GM12801 (cell line): Measurements from ENCODE around the gene SPDYC.

Experiments
- TF ChIP-seq, protein P1 (sequence below): IDR thresholded peaks from one replicate; pipeline ENCODE4 v1.5.1; 2011; ENCODE audit warnings: control low read depth; ENCODE audit not compliant: insufficient read length; ENCODE audit errors: extremely low read depth

SPDYC gene

DNA sequence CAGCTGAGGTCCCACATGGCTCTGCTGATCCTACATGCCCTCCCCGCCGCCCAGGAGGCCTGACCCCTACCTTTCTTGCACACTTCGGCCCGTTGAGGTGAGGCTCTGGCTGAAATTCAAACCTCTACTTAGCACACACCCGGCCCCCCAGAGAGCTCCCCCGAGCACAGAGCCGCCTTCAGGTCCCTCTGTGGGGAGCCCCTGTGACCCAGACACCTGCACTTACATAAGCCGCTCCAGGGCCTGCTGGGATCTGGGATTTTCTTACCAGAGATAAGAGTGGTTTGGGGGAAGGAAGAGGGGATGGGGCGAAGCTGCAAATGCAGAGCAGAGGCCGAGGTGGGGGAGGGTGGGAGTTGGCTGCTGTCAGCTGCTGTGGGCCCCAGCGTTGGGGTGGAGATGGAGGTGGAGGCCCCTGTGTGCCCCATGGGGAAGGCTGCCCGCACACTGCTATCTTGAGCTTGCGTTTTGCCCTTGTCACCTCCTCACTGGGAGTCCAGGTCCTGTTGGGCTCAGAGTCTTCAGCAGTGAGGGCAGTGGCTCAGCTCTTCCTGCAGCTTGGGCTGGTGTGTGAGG is 42.3 kb downstream of the SPDYC start:
- TF ChIP-seq, protein P1, sequence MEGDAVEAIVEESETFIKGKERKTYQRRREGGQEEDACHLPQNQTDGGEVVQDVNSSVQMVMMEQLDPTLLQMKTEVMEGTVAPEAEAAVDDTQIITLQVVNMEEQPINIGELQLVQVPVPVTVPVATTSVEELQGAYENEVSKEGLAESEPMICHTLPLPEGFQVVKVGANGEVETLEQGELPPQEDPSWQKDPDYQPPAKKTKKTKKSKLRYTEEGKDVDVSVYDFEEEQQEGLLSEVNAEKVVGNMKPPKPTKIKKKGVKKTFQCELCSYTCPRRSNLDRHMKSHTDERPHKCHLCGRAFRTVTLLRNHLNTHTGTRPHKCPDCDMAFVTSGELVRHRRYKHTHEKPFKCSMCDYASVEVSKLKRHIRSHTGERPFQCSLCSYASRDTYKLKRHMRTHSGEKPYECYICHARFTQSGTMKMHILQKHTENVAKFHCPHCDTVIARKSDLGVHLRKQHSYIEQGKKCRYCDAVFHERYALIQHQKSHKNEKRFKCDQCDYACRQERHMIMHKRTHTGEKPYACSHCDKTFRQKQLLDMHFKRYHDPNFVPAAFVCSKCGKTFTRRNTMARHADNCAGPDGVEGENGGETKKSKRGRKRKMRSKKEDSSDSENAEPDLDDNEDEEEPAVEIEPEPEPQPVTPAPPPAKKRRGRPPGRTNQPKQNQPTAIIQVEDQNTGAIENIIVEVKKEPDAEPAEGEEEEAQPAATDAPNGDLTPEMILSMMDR: no peak

DNA sequence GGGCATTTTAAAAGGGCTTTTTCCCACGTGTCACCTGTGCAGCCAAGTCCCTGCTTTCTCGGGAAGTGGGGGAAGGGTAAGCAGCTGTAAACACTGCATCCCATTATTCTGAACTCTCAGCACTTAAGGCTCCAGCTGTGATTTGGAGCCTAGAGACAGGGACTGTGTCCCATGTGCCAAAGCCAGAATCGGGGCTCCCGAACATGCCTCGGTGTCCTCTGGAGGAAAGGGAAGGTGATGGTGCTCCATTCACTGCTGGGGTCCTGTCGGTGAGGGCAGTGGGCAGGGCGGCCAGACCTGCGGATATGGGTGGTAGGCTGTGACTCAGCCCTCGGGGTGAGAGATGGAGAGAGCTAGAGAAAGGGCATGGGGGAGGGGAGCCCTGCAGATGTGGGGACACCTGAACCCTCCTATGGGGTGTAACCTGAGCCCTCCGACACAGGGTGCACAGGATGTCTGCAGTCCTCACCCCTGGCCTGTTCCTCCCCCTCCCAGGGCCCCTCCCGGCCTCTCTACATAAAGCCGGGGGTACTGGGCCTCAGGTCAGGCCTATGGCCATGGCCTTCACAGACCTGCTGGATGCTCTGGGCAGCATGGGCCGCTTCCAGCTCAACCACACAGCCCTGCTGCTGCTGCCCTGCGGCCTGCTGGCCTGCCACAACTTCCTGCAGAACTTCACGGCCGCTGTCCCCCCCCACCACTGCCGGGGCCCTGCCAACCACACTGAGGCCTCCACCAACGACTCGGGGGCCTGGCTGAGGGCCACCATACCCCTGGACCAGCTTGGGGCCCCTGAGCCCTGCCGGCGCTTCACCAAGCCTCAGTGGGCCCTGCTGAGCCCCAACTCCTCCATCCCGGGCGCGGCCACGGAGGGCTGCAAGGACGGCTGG is 43.5 kb downstream of the SPDYC start:
- TF ChIP-seq, protein P1: no peak

DNA sequence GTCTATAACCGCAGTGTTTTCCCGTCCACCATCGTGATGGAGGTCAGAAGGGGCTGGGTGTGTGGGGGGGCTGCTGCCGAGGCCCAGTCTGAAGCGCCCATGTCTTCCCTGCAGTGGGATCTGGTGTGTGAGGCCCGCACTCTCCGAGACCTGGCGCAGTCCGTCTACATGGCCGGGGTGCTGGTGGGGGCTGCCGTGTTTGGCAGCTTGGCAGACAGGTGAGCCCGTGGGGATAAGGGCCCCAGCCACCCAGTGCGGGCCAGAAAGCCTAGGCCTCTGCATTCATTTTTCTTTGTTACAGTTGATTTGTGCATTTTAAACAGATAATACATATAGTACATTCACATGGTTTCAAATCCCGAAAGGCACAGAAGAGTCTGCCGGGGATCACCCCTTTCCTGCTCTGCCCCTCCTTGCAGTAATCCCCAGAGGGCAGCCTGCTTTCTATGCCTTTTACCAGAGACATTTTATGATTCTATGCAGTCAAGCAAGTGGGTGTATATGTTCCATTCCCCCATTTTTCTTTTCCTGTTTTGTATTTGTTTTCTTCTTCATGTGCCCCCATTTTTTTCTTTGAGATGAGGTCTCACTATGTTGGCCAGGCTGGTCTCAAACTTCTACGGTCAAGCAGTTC is 44.3 kb downstream of the SPDYC start:
- TF ChIP-seq, protein P1: no peak

DNA sequence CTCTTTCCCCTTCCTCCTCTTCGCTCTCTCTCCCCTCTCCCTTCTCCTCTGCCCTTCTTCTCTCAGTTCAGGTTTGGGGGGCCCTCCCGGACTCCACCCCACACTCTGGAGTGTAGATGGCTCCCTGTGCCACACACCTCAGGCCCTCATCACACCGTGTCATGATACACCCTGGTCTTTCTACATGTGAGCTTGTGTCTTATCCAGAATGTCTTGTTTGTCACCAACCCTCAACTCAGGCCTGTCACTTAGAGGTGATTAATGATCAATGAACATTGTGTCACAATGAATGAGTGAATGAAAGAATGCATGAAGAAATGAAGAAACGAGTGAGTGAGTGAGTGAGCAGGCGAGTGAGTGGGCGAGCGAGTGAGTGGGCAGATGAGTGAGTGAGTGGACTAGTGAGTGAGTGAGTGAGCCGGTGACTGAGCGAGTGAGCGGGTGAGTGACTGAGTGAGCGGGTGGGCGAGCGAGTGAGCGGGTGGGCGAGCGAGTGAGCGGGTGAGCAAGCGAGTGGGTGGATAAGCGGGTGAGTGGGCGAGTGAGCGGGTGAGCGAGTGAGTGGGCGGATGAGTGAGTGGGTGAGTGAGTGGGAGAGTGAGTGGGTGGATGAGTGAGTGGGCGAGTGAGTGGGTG is 45.5 kb downstream of the SPDYC start:
- TF ChIP-seq, protein P1: no peak

DNA sequence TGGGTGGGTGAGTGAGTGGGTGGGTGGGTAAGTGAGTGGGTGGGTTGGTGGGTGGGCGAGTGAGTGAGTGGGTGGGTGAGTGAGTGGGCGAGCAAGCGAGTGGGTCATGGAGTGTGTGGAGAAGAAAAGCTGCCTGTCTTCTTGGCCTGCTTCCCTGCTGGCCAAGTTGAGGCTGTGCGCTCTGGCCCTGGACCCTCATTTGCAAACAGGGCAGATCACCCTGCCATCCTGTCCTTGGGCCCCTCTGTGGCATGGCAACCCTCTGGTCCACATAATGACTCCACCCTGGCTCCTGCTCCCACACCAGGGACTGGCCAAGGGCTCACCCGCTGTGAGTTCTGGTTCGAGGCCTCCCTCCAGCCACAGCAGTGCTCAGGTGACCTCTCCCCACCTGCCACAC is 46.8 kb downstream of the SPDYC start:
- TF ChIP-seq, protein P1: no peak

DNA sequence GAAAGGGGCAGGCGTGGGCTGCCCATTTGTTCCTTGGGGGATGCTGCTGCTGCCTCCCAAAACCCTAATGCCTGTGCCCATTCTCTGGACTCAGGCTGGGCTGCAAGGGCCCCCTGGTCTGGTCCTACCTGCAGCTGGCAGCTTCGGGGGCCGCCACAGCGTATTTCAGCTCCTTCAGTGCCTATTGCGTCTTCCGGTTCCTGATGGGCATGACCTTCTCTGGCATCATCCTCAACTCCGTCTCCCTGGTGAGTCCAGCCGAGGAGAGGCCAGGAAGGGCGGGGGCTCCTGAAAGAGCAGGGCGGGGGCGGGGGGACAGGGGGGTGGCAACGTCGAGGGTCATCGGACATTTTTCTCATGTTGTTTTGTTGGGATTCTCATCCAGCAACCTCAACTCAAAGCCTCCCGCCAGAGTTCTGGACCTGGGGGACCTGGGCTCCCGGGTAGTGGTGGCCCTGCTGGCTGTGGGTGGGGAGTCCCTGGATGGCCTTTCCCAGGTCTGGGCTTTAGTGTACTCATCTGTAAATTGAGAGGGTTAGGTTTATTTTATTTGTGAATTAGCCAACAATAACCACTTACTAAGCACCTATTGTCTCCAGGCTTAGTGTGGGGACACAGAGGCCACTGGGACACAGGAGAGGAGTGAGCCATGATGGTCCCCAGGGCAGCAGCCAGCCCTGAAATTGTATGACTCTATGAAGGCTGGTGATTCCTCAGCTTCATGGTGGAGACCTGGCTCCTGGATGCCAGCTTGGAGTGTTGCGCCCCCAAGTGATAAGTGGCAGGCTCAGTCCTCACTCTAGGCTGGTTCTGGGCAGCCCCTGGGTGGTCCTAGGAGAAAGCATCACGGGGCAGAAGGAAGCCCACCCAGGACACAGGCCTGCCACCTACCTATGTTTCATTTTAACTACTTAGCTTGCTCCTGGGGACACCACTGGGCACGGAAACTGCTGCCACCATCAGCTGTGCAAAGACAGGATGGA is 47.7 kb downstream of the SPDYC start:
- TF ChIP-seq, protein P1: no peak
